Endothelial cell of umbilical vein (primary cell): ENCODE measurements around the gene UPK3A. TPM values are rescaled to one million over a fixed set of nuclear protein-coding genes. Genes with fewer than 3 reads are reported as not detected.

Experiments
- BruUV-seq: library from RNA; stranded (reverse); fragments of 400-500 nt; replicated peaks from 2 replicates; lab custom pipeline; 2021; lab: Mats Ljungman, UMichigan
- CTCF ChIA-PET: fragments of 300-600, 350-600 bp; sonication (Branson Sonifier 250); formaldehyde crosslinking; loops from one replicate; lab custom pipeline; 2021; ENCODE audit warnings: antibody characterized with exemption, inconsistent platforms; lab: Charles Lee
- POLR2A ChIA-PET: fragments of 300-600, 350-600 bp; sonication (Branson Sonifier 250); formaldehyde crosslinking; loops from one replicate; lab custom pipeline; 2021; ENCODE audit warnings: antibody characterized with exemption, inconsistent platforms; lab: Charles Lee
- DNase-seq: peaks from one replicate; pipeline ENCODE4 v3.0.0-alpha.2; 2011; ENCODE audit warnings: low read depth, low spot score
- FAIRE-seq: peaks from 2 replicates; lab custom pipeline; 2011; peaks lifted over from hg19 to GRCh38; lab: Jason Lieb, UNC
- H2AFZ ChIP-seq: 2 replicates; pipeline ENCODE4 v1.6.0; 2012; ENCODE audit warnings: low read depth, low read length, control low read depth, inconsistent platforms
- H3K27ac ChIP-seq: 2 replicates; pipeline ENCODE4 v1.5.1; 2011; ENCODE audit warnings: low read depth, mild to moderate bottlenecking, control low read depth, low read length, moderate library complexity; ENCODE audit not compliant: insufficient read depth
- H3K27me3 ChIP-seq, 2 experiments: 2 replicates each; pipeline versions ENCODE4 v1.6.0 to v1.6.1; 2011; ENCODE audit warnings: low read length in 2 of 2, mixed read lengths in 1 of 2; ENCODE audit not compliant: control insufficient read depth in 2 of 2, insufficient read depth in 2 of 2
- H3K36me3 ChIP-seq, 2 experiments: 2 replicates in 1 of 2; 3 replicates in 1 of 2; pipeline ENCODE4 v1.5.1; 2011; ENCODE audit warnings: low read length in 2 of 2, mild to moderate bottlenecking in 1 of 2, moderate library complexity in 1 of 2; ENCODE audit not compliant: control insufficient read depth in 2 of 2, insufficient read depth in 2 of 2; ENCODE audit errors: extremely low read depth in 1 of 2
- H3K4me1 ChIP-seq: 3 replicates; pipeline ENCODE4 v1.5.1; 2011; ENCODE audit warnings: mild to moderate bottlenecking, low read length; ENCODE audit not compliant: control insufficient read depth, insufficient read depth; ENCODE audit errors: extremely low read depth
- H3K4me2 ChIP-seq: 2 replicates; pipeline ENCODE4 v1.6.1; 2011; ENCODE audit warnings: low read length, control low read depth, mixed read lengths; ENCODE audit not compliant: insufficient read depth
- H3K4me3 ChIP-seq, 3 experiments: fragments of 200-600 bp in 1 of 3; sonication (generic), shearing (Covaris generic) in 1 of 3; replicated peaks in 1 of 3; 2 replicates each; pipeline ENCODE4 v1.5.1; 2011 to 2016; ENCODE audit warnings: control low read depth in 3 of 3, low read length in 3 of 3, mild to moderate bottlenecking in 2 of 3, inconsistent platforms in 1 of 3, low read depth in 1 of 3, moderate library complexity in 1 of 3; ENCODE audit not compliant: insufficient read depth in 1 of 3
- H3K79me2 ChIP-seq: 2 replicates; pipeline ENCODE4 v1.6.0; 2012; ENCODE audit warnings: low read length, inconsistent platforms; ENCODE audit not compliant: control insufficient read depth, insufficient read depth
- H3K9ac ChIP-seq: replicated peaks from 2 replicates; pipeline ENCODE3; 2011; ENCODE audit warnings: low read length, control low read depth; ENCODE audit not compliant: insufficient read depth; ENCODE audit errors: extremely low read depth
- H3K9me1 ChIP-seq: replicated peaks from 3 replicates; pipeline ENCODE4 v1.6.0; 2011; ENCODE audit warnings: mild to moderate bottlenecking, low read length; ENCODE audit not compliant: control insufficient read depth, insufficient read depth; ENCODE audit errors: extremely low read depth
- H3K9me3 ChIP-seq: replicated peaks from 2 replicates; pipeline ENCODE4 v1.5.1; 2012; ENCODE audit warnings: low read length, inconsistent platforms; ENCODE audit not compliant: control insufficient read depth, insufficient read depth
- H4K20me1 ChIP-seq: replicated peaks from 2 replicates; pipeline ENCODE3; 2011; ENCODE audit warnings: mild to moderate bottlenecking, low read length; ENCODE audit not compliant: control insufficient read depth, insufficient read depth; ENCODE audit errors: extremely low read depth
- EZH2 ChIP-seq: IDR thresholded peaks from 2 replicates; pipeline ENCODE4 v1.6.1; 2012; ENCODE audit warnings: borderline replicate concordance, low read depth, mild to moderate bottlenecking, moderate library complexity, low read length, inconsistent platforms; ENCODE audit not compliant: severe bottlenecking
- FOS ChIP-seq: IDR thresholded peaks from 2 replicates; pipeline ENCODE4 v1.6.1; 2011; ENCODE audit warnings: mild to moderate bottlenecking, low read length, moderate library complexity, borderline replicate concordance; ENCODE audit not compliant: insufficient read depth
- GATA2 ChIP-seq: IDR thresholded peaks from 2 replicates; pipeline ENCODE4 v1.7.0; 2011; ENCODE audit warnings: low read depth, mild to moderate bottlenecking, moderate library complexity, mixed read lengths, low read length; ENCODE audit not compliant: insufficient read length, insufficient read depth
- JUN ChIP-seq: IDR thresholded peaks from 2 replicates; pipeline ENCODE4 v1.6.1; 2011; ENCODE audit warnings: borderline replicate concordance, low read depth; ENCODE audit not compliant: insufficient read length, insufficient read depth
- MAX ChIP-seq: IDR thresholded peaks from 2 replicates; pipeline ENCODE4 v1.6.1; 2011; ENCODE audit not compliant: insufficient read depth, insufficient read length
- MYC ChIP-seq: IDR thresholded peaks from one replicate; pipeline ENCODE4 v1.6.1; 2011; ENCODE audit warnings: mild to moderate bottlenecking, low read depth, low read length
- POLR2A ChIP-seq: IDR thresholded peaks from 2 replicates; pipeline ENCODE4 v1.6.1; 2012; ENCODE audit warnings: low read depth, mild to moderate bottlenecking, control low read depth, low read length
- POLR2AphosphoS5 ChIP-seq: IDR thresholded peaks from 2 replicates; pipeline ENCODE4 v1.6.1; 2012; ENCODE audit warnings: low read depth, mild to moderate bottlenecking, control low read depth, low read length, moderate library complexity; ENCODE audit not compliant: insufficient read depth
- dilution Hi-C: fragments of 300-500 bp; cut with MboI; formaldehyde crosslinking; loops from one replicate; pipeline ENCODE4 v1.15.0; 2019; ENCODE audit warnings: low sequenced_read_pairs; ENCODE audit not compliant: extremely low pct_ligation_motif_present
- intact Hi-C: fragments of 100-400 bp; cut with micrococcal nuclease; formaldehyde crosslinking; loops from one replicate; pipeline ENCODE4 v1.10.0; 2022
- polyA plus RNA-seq, 4 experiments: library from polyadenylated mRNA; depleted of rRNA in 3 of 4; stranded (reverse) in 3 of 4; unstranded in 1 of 4; fragments of >200 nt; gene quantifications; 2 replicates each; pipeline versions ENCODE4 v1.2.1 to v1.2.3, GENCODE V29; 2011 to 2012; ENCODE audit warnings: missing spikeins in 1 of 4
- total RNA-seq: library from RNA; stranded (reverse); gene quantifications from 2 replicates; pipeline ENCODE4 v1.2.3, GENCODE V29; 2021
- TF ChIP-seq, protein P1 (sequence below), 2 donors: IDR thresholded peaks; 1 replicate in 1 of 2; 2 replicates in 1 of 2; pipeline ENCODE4 v1.5.1; 2011; ENCODE audit warnings: low read length in 2 of 2, mild to moderate bottlenecking in 2 of 2, moderate library complexity in 2 of 2, control low read depth in 1 of 2, inconsistent platforms in 1 of 2, low read depth in 1 of 2; ENCODE audit not compliant: insufficient read depth in 1 of 2; ENCODE audit errors: extremely low read depth in 1 of 2

The UPK3A gene
- total and polyA plus RNA-seq, 2 donors (not counting 3 experiments of a cell fraction or from before 2014, with no cell fraction given) = not detected

DNA sequence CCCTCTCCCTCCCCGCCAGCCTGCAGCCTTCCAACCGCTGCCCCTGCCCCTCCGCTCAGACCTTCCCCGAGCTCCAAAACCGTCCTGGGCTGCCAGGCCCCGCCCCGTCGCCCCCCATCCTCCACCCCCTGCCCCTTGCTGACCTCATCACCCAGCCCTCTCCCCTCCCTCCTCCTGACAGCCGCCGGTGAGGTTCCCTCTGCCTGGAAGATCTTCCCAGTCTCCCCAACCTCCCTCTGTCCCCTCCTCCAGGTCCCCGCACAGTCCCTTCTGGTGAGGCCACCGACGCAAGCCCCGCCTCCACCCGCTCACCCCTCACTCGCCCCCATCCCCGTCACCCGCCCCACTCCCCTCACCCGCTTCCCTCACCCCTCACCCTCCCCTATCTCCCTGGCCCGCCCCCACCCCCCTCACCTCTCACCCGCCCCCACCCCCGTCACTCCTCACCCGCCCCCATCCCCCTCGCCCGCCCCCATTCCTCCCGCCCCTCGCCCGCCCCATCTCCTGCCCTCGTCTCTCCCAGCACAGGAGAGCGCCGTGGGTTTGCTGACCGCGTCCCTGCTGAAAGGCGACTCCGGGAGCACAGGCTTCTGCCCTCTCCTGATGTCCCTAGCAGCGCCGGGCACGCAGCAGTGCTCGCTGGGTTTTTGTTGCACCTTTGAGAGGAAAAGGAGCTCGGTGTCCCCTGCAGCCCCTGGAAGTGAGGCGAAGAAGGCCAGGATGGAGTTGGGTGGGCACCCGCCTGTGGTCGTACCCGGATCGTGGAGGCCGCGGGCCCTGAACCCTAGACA lies 16.4 kb upstream of the UPK3A start:
- Histone ChIP-seq H3K4me2 (peak overlapping the region; percentile 82), H3K9ac (no peak overlapping the region), H3K4me1 (peaks cover 6% of the 10 kb centered on the region), H3K27ac (no peak overlapping the region), H3K9me1 (no peaks in the 10 kb centered on the region), H3K27me3 (peaks cover 4 to 15% of the 10 kb centered on the region in 2 experiments), H2AFZ (peak overlapping the region; percentile 91), H4K20me1 (no peaks in the 10 kb centered on the region), H3K36me3 (no peaks in the 10 kb centered on the region), H3K79me2 (no peaks in the 10 kb centered on the region), H3K9me3 (no peaks in the 10 kb centered on the region), H3K4me3 (peak overlapping the region; percentile 44 to 61 (median 57))
- POLR2A ChIA-PET = interaction anchor here (0.6 kb wide), 1 partner anchor 109 kb away, joined by 8 read pairs; no protein-coding TSS in a partner anchor
- dilution Hi-C loops = no loop called here
- intact Hi-C loops = loop anchor here (2.0 to 5.0 kb wide), 2 partner anchors 49 to 68 kb away; no protein-coding TSS in a partner anchor
- TF ChIP-seq MAX = no peak
- no peak for TF ChIP-seq FOS
- TF ChIP-seq GATA2 = no peak
- no peak for TF ChIP-seq MYC
- no peak for TF ChIP-seq JUN
- TF ChIP-seq, protein P1, sequence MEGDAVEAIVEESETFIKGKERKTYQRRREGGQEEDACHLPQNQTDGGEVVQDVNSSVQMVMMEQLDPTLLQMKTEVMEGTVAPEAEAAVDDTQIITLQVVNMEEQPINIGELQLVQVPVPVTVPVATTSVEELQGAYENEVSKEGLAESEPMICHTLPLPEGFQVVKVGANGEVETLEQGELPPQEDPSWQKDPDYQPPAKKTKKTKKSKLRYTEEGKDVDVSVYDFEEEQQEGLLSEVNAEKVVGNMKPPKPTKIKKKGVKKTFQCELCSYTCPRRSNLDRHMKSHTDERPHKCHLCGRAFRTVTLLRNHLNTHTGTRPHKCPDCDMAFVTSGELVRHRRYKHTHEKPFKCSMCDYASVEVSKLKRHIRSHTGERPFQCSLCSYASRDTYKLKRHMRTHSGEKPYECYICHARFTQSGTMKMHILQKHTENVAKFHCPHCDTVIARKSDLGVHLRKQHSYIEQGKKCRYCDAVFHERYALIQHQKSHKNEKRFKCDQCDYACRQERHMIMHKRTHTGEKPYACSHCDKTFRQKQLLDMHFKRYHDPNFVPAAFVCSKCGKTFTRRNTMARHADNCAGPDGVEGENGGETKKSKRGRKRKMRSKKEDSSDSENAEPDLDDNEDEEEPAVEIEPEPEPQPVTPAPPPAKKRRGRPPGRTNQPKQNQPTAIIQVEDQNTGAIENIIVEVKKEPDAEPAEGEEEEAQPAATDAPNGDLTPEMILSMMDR (IDR thresholded peaks at IDR 0.05; ENCODE audit: extremely low read depth in 1 of 2, insufficient read depth in 1 of 2, low read depth in 1 of 2, low read length in 2 of 2) = no peak
- no peak for TF ChIP-seq POLR2A
- TF ChIP-seq EZH2 = no peak
- no peak for TF ChIP-seq POLR2AphosphoS5
- CTCF ChIA-PET = interaction anchor here (1.1 to 1.9 kb wide), 4 partner anchors 50 to 286 kb away, joined by 3 to 11 read pairs (median 4); no protein-coding TSS in a partner anchor
- DNase-seq (peak; percentile 14), FAIRE-seq (no peak)
- no TSS peak for BruUV-seq
